ENCODE measurements around the gene DISP1.
"Not testable (repeated sequence)": the region's sequence is repeated elsewhere in the genome, so short reads cannot be mapped to it uniquely, and the experiment has no call there.

Gene DISP1

DNA sequence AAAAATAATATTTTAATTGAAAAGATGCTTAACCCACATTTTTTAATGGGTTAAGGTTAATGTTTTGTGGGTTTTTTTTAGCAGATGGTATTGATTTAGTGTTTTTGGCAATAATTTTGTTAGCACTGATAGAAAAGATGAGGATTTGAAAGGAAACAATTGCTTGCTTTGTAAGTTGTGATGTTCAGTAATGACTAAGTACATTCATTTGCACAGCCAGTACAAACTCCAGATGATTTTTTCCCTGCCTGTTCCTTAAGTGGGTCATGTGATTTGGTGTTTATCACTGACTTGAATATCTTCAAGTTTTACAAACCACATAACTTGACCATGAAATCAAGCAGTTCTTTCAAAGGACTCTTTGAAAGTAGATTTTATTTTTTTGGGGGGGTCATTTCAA, 15.0 kb downstream of the DISP1 start:
- TF ChIP-seq, protein P1, sequence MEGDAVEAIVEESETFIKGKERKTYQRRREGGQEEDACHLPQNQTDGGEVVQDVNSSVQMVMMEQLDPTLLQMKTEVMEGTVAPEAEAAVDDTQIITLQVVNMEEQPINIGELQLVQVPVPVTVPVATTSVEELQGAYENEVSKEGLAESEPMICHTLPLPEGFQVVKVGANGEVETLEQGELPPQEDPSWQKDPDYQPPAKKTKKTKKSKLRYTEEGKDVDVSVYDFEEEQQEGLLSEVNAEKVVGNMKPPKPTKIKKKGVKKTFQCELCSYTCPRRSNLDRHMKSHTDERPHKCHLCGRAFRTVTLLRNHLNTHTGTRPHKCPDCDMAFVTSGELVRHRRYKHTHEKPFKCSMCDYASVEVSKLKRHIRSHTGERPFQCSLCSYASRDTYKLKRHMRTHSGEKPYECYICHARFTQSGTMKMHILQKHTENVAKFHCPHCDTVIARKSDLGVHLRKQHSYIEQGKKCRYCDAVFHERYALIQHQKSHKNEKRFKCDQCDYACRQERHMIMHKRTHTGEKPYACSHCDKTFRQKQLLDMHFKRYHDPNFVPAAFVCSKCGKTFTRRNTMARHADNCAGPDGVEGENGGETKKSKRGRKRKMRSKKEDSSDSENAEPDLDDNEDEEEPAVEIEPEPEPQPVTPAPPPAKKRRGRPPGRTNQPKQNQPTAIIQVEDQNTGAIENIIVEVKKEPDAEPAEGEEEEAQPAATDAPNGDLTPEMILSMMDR (IDR thresholded peaks at IDR 0.05; ENCODE audit: unreplicated experiment in 3 of 3): no peak
- Mint-ChIP-seq H3K27ac (no peak overlapping the region), H3K4me1 (peaks cover 7% of the 10 kb centered on the region)

DNA sequence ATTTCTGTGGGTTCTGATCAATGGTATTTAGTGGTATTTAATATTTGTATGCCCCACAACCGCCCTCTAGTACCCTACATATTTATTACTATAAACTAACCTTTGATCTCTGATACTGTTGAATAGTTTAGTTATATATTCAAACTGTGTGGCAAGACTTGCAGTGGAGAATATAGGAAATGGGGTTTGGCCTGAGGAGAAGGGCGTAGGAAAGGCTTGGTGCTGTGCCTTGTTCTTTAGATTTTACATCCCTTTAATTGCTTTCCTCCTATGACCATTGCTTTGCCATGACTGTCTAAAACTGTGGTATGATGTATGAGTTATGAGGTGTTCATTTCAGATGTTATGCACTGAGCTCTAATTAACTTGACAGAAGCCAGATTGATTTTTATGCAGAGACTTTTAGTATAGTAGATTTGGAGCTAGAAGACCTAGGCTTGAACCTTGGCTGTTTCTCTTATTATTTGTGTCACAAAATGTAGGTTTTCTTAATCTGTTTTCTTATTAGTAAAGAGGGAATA, 18.6 kb downstream of the DISP1 start:
- H3K9me3 Mint-ChIP-seq: no peaks in the 10 kb centered on the region

More for the DNA sequence above, 15.0 kb downstream of the DISP1 start:
- peaks cover 6% of the 10 kb centered on the region for H3K36me3 Mint-ChIP-seq (ENCODE audit: low read depth)
- no peaks in the 10 kb centered on the region for H3K27me3 Mint-ChIP-seq (ENCODE audit: low read depth)
- H3K9me3 Mint-ChIP-seq: no peaks in the 10 kb centered on the region
- no peak overlapping the region for H3K4me3 Mint-ChIP-seq

GRCh38 chr1:222843469-222844410, 28.9 kb downstream of the DISP1 start:
- peaks cover 18% of the 10 kb centered on the region for H3K4me1 Mint-ChIP-seq
- peak overlapping the region; percentile 71 to 89 (median 84) for H3K27ac Mint-ChIP-seq
- H3K9me3 Mint-ChIP-seq: peaks cover 6% of the 10 kb centered on the region
- TF ChIP-seq, protein P1 (IDR thresholded peaks at IDR 0.05; ENCODE audit: unreplicated experiment in 3 of 3): no peak
- H3K36me3 Mint-ChIP-seq (ENCODE audit: low read depth): peaks cover 25% of the 10 kb centered on the region
- H3K27me3 Mint-ChIP-seq (ENCODE audit: low read depth): no peaks in the 10 kb centered on the region
- peak overlapping the region in 1 of 3 experiments; percentile 33 for H3K4me3 Mint-ChIP-seq

More for the DNA sequence above, 18.6 kb downstream of the DISP1 start:
- Mint-ChIP-seq H3K4me1 (peaks cover 5% of the 10 kb centered on the region), H3K36me3 (ENCODE audit: low read depth) (peaks cover 15% of the 10 kb centered on the region), H3K27me3 (ENCODE audit: low read depth) (no peaks in the 10 kb centered on the region), H3K4me3 (no peak overlapping the region), H3K27ac (no peak overlapping the region)
- TF ChIP-seq, protein P1 (IDR thresholded peaks at IDR 0.05; ENCODE audit: unreplicated experiment in 3 of 3): no peak

DNA sequence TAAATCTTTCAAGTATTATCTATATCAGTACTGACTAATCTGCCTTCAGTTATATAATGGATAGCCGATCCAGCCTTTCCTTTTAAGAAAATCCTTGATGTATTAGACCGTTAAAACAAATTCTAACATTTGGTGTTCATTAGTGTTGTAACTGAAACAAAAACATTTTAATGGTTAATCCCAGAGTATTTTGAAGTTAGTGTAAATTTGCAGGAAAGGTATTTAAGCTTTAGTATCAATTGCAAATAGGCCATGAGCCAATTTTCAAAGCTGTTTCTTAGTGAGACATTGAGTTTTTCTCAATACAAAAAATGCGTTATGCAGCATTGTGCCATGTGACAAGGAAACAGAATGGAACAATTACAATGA, 29.6 kb downstream of the DISP1 start:
- Mint-ChIP-seq H3K4me3 (no peak overlapping the region), H3K36me3 (ENCODE audit: low read depth) (peaks cover 18% of the 10 kb centered on the region), H3K27me3 (ENCODE audit: low read depth) (no peaks in the 10 kb centered on the region), H3K27ac (peak overlapping the region; percentile 71 to 89 (median 84)), H3K4me1 (peaks cover 18% of the 10 kb centered on the region), H3K9me3 (peaks cover 6% of the 10 kb centered on the region)
- TF ChIP-seq, protein P1 (IDR thresholded peaks at IDR 0.05; ENCODE audit: unreplicated experiment in 3 of 3): no peak

DNA sequence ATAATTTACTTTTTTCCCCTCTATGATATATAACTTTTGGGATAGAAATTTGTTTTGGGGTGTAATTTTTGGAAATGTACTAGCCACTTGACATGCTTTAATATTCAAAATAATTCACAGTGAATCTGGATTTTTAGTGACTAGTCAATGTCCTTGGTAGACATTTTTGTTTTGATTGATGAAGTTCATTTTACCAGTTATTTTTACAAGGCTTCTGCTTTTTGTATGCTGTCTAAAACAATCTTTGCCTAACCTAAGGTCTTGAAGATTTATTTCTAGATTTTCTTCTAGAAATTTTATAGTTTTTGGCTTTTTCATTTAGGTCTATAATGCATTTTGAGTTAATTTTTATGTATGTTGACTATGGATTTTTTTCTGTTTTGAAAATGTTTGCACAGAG, 30.9 kb downstream of the DISP1 start:
- Mint-ChIP-seq H3K4me1 (peaks cover 18% of the 10 kb centered on the region), H3K36me3 (ENCODE audit: low read depth) (peaks cover 16% of the 10 kb centered on the region)
- TF ChIP-seq, protein P1 (IDR thresholded peaks at IDR 0.05; ENCODE audit: unreplicated experiment in 3 of 3): no peak

GRCh38 chr1:222850550-222850949, 35.7 kb downstream of the DISP1 start:
- not testable (repeated sequence) for H3K27me3 Mint-ChIP-seq (ENCODE audit: low read depth); H3K9me3 Mint-ChIP-seq; H3K4me1 Mint-ChIP-seq; H3K4me3 Mint-ChIP-seq; H3K27ac Mint-ChIP-seq
- peaks cover 40% of the 10 kb centered on the region for H3K36me3 Mint-ChIP-seq (ENCODE audit: low read depth)

More for the DNA sequence above, 30.9 kb downstream of the DISP1 start:
- Mint-ChIP-seq H3K4me3 (no peak overlapping the region), H3K9me3 (peaks cover 6% of the 10 kb centered on the region), H3K27me3 (ENCODE audit: low read depth) (no peaks in the 10 kb centered on the region), H3K27ac (no peak overlapping the region)
